ENCODE results near the gene CD33.
"Not testable (repeated sequence)": the region's sequence is repeated elsewhere in the genome, so short reads cannot be mapped to it uniquely, and the experiment has no call there.

Gene CD33

DNA sequence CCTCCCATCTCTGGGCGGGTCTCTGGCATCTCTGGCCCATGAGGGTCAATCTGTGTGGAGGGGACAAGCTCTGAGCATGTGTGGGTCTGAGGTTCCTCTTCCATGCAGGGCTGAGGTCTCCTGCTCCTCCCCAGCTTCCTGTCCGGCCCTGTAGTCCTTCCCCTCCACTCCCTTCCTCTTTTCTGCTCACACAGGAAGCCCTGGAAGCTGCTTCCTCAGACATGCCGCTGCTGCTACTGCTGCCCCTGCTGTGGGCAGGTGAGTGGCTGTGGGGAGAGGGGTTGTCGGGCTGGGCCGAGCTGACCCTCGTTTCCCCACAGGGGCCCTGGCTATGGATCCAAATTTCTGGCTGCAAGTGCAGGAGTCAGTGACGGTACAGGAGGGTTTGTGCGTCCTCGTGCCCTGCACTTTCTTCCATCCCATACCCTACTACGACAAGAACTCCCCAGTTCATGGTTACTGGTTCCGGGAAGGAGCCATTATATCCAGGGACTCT lies at the start of gene CD33:
TSS of gene CD33 (plus strand) at position 183 of the 496 bp plus-strand sequence. CDS start at position 222, 39 bp downstream.
- not testable (repeated sequence) for DNase-seq, ATAC-seq

DNA sequence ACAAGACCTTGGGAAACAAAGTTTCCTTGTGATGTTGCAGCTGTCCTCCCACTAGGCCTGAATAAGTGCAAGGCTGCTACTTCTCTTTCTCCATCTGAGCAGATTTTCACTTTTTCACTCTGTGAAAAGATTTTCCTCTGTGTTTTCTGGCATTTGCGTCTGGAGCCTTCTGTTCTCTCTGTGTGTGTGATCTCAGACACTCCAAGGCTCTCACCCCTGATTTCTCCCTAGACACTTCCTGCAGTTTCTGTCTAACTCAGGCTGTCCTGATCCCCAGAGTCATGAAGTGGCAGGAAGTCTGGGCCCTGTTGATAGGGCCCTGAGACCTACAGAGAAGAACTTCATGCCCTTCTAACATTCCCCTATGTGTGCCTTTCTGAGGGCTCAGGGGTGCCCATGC lies 45.6 kb upstream of the CD33 start:
- ATAC-seq, result no peak
- no peak for DNase-seq

DNA sequence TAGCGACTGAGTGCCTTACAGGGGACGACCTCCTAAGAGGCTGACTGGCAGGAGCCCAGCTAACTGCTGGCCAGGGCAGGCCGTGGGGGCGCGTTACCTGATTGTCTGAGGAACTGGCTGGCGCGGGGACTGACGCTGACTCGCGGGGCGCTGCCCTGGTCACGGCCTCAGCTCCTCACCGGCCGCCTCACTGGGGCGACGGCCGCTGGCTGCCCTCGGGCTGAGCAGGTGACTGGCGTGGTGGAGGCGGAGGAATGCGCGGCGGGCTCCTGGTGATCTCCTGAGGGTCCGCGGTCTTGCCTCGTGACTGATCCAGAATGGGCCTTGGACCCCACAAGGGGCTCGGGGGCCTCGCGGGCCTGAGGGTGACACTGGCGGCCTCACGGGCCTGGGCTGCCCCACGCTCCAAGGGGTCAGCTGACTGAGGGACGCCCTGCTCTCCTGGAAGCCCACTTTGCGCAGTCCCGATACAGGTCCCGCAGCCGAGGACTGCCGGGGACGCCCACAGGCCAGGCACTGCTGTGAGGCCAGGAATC lies 43.4 kb upstream of the CD33 start:
- ATAC-seq (no peak), DNase-seq (no peak)

DNA sequence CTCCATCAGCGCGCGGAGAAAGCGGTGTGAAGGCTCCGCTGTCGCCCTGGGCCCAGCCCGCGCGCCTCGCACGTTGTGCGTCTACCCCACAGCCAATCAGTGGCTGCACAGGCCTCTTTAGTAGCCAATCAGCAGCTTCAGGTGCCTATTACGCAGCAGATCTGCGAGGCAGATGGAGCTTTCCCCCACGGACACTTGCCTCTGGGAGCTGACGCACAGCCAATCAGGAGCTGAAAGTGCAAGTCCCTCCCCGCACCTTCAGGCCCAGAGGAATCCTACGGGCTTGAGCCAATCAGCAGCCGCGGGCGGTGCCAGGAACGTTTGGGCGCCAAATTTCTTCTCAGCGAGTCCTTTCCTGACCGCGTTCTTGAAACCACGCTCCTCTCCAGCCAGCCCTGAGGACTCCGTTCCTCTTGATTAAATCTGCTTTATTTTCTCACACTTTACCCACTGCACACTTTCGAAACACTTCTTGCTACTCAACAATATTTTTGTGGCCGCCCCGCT lies 42.9 kb upstream of the CD33 start:
- peak; percentile 25 for DNase-seq

DNA sequence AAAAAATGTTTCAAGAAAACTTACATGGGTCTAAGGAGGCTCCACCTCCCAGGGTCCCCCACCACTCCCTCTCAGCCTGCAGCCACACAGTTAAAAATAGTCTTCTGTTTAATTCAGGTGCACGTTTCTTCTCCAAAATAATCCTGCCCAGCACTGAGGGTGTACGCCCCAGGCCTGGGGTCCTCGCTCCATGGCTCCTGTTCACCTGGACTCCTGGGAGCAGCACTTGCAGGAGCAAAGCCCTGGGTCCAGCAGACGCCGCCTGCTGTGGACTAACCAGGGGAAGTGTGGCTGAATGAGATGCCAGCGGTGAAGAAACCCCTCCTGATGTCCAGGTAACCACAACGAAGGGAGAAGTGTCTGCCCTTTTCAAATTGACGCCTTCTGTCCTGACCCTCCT lies 41.3 kb upstream of the CD33 start:
- ATAC-seq (no peak), DNase-seq (no peak)

More for the DNA sequence above, 42.9 kb upstream of the CD33 start:
- ATAC-seq, result no peak

DNA sequence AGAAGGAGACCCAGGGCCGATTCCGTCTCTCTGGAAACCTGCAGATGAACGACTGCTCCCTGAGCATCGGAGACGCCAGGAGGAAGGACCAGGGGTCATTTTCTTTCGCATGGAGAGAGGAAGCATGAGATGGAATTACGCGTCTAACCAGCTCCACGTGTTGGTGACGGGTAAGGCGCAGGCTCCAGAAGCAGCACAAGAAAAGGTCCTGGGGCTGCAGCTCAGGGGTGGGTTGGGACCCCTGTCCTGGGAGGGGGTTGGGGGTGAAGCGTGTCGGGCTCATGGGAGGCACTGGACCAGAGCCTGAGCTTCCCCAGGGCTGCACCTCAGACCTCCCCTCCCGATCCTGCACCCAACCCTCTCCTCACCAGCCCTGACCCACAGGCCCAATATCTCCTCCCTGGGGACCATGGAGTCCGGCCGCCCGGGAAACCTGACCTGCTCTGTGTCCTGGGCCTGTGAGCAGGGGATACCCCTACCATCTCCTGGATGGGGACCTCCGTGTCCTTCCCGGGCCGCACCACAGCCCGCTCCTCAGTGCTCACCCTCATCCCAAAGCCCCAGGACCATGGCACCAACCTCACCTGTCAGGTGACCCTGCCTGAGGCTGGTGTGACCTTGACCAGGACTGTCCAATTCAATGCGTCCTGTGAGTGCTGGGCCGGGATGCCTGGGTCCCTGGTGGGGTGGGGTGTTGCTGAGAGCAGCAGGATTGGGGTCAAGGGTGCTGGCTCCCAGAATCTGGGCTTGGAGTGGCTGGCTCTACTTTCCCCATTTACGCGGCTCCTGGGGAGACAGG lies 39.6 kb upstream of the CD33 start:
- no peak for ATAC-seq

DNA sequence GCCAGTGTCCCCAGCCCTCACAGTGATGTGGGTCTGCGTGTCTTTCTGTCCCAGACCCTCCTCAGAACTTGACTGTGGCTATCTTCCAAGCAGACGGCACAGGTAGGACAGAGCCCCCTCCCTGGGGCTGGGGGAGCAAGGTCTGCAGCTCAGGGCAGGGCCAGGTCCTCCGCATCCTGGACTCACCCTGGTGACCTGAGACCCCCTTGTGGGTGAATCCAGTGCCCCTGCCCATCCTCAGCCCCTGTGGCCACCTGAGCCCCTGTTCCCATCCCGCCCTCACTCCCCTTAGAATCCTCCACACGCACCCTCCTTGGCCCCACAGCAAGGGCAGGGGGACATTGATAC lies 39.0 kb upstream of the CD33 start:
- DNase-seq (no peak), ATAC-seq (no peak)

More for the DNA sequence above, 39.6 kb upstream of the CD33 start:
- DNase-seq, result no peak

DNA sequence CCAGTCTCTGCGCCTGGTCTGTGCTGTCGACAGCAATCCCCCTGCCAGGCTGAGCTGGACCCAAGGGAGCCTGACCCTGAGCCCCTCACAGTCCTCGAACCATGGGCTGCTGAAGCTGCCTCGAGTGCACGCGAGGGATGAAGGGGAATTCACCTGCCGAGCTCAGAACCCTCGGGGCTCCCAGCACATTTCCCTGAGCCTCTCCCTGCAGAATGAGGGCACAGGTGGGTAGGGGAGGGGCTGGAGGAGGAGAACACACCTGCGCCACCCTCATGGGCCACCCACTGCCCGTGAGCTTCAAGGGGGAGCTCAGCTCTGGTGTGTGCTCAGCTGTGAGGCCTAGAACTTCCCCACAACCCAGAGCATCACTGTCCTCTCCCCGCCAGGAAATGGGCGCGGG lies 38.6 kb upstream of the CD33 start:
- DNase-seq, result no peak
- no peak for ATAC-seq

DNA sequence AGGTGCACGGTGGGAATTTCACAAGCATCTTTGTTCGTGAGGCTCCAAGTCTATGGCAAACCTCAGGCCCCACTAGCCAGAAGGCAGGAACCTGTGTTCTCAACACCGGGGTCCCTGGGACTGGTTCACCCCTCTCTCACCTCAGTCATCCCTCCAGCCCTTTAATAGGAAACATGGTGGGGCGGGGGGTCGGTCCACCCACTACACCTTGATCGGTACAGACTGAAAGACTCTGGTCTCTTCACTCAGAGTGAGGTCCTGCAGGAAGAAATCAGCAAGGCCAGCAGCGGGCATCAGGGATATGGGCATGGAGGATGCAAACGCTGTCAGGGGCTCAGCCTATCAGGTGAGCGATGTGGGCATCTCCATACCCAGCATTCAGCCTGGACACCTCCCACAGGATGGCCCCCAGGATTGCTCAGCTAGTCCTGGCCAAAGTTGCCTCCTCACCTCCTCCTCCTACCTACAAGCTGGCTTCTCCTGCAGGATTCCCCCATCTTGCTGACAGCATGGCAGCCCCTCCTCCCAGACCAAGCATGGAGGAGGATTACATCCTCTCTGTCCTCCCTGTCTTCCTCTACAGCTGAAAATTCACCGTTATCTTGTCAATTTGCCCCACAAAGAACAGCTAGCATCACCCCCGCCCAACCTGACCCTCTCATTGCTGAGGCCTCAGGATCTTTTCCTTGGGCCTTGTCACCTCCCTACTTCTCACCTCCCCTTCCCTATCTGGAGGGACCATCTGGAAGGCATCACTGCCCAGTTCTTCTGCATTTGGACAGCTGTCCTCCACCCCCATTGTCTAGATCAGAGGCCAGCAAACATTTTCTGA lies 37.3 kb upstream of the CD33 start:
- ATAC-seq (no peak), DNase-seq (no peak)

DNA sequence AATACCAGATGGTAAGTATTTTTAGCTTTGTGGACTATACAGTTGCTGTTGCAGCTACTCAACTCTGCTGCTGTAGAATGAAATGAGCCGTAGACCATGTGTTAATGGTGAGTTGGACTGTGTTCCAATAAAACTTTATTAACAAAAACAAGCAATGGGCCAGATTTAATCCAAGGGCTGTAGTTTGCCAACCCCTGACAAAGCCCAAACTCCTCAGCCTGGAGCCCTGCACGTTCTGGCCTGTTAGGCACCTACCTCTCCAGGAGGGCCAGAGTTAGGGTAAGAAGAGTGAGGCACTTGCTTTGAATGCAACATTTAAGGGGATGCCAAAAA lies 36.7 kb upstream of the CD33 start:
- DNase-seq, result no peak
- ATAC-seq, result no peak

DNA sequence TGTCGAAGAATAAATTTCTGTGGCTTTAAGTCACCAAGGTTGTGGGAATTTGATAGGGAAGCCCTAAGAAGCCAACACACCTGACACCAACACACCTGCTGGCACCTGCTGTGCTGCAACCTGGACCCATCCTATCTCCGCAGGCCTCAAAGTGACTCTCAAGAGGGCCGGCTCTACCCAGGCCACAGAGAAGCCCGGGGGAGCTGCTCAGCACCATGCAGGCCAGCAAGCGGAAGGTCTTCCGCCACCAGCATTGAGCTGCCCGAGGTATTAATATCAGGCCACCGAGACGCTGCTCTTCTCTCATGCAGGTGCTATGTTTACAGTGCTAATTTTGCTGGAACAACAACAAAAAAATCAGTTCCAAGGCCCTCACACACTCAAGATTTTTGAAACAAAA lies 32.2 kb upstream of the CD33 start:
- no peak for ATAC-seq

DNA sequence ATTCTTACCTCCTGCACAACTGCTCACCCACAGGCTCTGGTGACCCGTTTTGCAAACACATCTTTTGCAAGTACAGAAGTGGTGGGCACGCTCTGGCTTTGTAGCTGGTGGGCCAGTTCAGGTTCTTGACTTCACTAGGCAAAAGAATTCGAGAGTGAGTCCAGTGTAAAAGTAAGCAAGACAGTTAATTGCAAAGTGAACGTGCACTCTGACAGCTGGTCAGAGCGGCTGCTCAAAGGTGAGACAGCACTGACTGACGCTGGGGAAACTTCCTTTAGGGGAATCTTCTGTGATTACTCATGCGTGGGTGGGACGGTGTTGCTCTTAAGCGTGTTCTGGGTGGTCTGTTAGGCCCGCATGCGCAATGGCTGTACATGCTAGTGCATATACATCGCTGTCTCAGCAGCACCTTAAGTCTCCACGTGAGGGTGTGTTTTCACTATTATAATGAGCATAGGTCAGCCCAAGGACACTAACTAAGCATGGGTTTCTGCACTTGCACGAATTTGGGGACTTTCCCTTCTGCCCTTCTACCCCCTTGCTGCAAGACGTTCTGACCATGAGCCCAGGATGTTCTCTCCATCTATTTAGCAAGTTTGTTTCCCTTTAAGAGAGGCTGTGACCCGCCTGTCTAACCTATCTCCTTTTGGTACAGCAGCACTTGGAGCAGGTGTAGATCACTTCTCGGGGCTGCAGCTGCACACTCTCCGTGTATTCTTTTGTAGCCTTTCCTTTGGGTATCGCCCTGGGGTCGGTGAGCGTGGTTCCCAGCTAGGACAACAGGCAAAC lies 30.2 kb upstream of the CD33 start:
- ATAC-seq, result peak; percentile 83
- DNase-seq, result peak; percentile 7

More for the DNA sequence above, 32.2 kb upstream of the CD33 start:
- DNase-seq, result no peak

DNA sequence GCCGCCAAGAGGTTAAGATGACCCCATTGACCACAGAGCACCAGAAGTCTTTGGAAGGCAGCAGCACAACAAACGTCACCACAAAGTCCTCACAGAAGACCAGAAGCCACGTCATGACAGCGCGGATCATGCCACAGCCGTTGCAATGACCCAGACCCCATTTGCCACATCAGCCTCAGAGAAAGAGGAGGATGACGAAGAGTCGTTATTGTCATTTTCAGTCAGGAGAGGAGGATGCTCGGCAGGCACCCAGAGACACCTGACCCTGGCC lies 29.6 kb upstream of the CD33 start:
- no peak for ATAC-seq
- DNase-seq, result no peak

DNA sequence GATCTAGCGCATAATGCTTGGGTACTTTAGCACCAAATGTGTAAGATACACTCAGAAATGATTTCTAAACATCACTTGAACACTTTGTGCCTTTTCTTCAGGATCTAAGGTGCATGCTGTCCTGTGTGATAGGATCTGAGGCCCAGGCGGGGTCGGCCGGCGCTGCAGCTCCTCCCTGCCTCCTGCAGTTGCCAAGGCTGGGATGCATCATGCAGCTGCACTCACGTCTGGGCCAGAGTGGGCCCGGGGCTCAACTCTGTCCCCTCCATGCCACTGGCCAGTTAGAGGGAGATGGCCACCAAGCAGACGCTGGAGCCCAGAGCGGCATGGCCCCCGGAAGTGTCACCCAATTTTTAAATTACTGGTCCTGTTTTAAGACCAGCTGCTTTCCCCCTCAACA lies 29.3 kb upstream of the CD33 start:
- DNase-seq (no peak), ATAC-seq (no peak)

DNA sequence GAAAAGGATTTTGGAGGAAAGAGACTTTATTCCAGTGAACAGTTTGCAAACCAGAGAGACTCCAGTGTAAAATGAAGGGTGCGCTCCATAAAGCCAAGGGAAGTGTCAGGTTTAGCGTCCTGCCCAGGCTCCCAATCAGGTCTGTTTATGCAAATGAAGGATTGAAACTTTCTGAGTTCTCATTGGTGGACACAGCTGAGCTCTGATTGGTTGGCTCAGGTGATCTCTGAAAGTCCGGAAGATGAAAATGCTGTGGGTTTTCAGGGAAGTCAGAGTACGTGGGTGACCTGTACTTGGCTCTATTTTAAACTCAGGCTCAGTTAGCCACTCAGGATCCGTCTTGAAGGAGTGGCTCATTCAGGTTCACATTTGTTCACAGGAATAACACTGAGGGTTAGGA lies 28.7 kb upstream of the CD33 start:
- ATAC-seq (no peak), DNase-seq (no peak)

DNA sequence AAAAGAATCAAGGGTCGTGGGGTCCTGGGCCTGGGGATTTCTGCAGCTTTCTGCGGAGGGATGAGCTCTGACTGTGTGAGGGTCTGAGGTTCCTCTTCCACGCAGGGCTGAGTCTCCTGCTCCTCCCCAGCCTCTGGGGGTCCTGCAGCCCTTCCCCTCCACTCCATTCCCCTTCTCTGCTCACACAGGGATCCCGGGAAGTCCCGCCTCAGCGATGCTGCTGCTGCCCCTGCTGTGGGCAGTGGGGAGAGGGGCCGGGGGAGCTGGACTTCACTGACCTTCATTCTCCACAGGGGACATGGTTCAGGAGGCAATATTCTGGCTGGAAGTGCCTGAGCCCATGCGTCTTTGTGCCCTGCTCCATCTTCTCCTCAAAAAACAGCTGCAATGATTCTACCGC lies 26.2 kb upstream of the CD33 start:
- DNase-seq (no peak), ATAC-seq (no peak)

DNA sequence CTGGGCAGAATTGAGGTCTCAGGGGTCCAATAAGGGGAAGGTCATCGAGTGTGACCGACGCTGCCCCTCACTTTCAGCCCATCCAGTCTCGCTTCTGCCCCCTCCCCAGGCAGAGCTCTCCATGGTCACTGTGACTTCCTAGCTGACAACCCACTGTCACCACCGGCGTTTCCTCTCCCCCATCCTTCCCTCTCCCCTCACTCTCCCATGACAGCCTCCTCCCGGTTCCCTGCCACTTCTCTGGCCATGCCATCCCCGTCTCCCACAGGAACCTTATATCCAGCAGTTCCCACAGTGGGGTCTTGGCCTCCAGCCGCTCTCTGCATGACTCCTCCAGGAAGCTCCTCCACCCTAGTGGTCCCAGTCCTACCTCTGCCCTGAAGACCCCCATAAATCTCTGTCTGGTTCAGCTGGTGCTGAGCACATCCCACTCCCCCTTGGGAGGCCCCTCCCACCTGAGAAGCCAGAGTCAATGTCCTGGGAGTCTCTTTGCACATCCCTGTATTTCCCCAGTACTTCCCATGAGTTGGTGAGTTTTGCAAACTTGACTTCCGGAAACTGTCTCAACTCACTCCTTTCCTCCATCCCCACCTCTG lies 24.7 kb upstream of the CD33 start:
- no peak for ATAC-seq
- no peak for DNase-seq

DNA sequence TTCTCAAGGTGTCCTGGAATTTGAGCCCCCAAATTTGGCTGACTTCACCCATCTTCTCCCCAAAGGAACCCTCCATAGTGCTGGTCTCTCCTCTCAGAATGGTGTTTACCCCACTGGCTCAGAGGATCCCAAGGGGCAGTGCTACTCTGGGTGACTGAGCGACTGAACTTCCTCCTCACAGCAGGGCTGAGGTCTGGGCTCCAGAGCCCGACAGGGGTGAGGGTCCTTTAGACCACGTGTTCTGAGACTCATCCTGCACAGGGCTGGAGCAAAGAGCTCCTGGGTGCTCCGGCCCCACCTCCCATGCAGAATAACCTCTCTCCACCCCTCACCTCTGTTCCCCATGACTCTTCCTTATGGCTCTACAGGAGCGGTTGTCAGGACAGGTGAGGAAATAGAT lies 23.2 kb upstream of the CD33 start:
- no peak for ATAC-seq
- no peak for DNase-seq

DNA sequence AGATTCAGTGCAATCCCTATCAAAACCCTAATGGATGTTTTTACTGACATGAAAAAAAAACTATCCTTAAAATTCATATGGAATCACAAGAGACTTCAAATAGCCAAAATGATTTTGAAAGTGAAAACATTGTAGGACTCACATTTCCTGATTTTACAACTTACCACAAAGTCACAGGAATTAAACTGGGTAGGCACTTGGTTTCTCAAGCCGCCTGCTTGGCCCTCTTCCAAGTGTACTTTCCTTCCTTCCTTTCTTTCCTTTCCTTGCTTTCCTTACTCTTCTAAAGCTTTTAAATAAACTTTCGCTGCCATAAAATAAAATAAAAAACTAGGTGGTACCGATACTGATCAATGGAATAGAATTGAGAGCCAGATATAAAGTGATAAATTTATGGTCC lies 21.0 kb upstream of the CD33 start:
- DNase-seq (no peak), ATAC-seq (no peak)

DNA sequence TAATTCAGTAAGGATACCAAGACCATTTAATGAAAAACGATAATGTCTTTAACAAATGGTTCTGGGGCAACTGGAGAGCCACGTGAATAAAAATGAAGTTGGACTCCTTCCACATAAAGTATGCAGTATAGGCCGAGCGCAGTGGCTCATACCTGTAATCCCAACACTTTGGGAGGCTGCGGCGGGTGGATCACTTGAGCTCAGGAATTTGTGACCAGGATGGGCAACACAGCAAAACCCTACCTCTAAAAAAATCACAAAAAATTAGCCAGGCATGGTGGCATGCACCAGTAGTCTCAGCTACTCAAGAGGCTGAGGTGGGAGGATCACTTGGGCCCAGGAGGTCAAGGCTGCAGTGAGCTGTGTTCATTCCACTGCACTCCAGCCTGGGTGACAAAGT lies 20.6 kb upstream of the CD33 start:
- no peak for DNase-seq
- no peak for ATAC-seq

DNA sequence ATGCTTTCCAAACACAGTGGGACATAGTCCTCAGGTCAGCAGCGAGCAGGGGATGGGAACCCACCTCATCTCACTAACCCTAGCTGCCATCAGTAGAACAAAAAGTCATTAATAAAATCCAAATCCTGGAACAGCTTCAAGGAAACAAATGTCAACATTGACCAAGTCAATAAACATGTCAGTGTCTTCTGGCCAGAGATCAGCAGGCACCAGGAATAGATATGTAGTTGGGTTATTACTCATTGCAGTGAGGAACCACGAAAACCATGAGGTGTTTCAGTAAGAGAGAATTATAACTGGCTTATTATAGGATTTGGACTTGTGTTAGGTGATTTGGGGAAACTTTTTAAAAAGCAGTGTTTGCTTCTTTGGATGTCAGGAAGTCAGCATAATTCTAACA lies 17.1 kb upstream of the CD33 start:
- no peak for DNase-seq
- no peak for ATAC-seq

DNA sequence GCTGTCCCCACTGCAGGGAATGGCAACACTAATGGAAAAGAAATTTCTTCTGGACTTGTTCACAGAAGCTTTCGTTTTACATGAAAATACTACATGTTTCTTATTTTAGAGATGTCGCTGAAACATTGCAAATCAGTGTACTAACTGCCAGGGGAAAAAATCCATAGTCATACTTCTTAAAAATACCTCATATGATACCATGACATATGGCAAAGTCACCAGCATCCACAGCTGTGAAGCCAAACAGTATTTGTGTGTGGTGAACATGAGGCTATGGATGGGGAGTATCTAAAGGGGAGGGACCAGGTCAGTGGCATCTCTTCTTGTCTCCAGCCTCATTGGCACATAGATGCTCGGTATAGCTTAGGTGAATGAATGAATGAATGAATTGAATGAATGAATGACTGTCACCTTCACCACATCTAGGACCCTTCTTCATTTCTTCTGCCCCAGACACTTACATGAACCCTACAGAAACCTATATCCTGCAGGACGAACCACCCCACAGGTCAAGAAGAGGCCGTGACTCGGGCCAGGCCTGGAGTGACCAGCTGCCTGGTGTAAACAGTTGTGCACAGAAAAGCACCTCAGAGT lies 14.6 kb upstream of the CD33 start:
- no peak for ATAC-seq
- no peak for DNase-seq
